ENCODE results near the gene GPR17.
A peak's percentile ranks its signal among the peaks of the same experiment; 100 is the strongest.

The GPR17 gene

DNA sequence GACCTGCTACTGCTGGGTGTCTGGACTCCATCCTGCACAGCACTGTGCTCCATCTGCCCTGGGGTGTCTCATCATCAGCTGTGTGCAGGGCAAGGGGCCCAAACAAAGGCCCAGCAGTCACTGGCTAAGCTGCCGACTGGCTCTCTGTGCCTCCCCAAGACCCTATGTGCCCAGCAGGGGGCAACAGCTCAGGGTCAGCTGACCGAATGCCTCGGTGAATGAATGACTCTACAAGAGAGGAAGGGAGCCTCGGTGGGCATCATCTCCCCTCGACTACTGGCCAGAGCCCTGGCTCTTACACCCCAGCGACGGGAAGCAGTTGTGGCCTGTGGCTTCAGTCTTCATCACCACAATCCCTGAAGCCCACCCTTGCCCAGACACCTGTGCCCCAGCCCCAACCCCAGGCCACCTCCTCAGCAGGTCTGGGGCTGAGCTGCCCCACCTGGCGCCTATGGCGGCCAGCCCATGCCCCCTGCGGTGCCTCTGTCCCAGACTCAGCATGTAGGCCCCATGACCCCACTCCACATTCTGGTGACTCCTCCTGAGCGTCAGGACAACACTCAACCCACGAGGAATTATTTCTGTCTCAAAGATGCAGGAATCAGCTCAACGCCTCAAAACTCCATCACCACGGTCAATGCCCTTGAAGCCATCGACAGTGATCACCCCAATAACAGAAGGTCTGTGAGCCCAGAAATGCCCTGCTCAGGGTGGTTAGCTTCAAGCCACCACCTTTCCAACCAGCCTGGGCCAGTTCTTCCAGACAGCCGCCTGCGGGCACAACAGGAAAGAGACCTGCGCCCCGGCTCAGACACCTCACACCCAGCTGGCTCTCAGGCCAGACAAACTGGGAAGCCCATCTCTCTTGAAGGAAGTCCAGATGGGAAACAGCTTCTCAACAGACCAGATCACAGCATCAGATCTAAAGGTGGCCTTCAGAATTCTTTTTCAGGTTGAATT, 1.6 kb upstream of the GPR17 start:
- H3K4me1 ChIP-seq (ENCODE audit: control insufficient read depth in 1 of 2, insufficient read depth in 1 of 2, low read depth in 1 of 2, low read length in 1 of 2) = peaks cover 25 to 45% of the 10 kb centered on the region in 2 experiments
- no peak overlapping the region for H3K4me3 ChIP-seq (ENCODE audit: low read depth in 1 of 2, low read length in 1 of 2)
- TF ChIP-seq, protein P1, sequence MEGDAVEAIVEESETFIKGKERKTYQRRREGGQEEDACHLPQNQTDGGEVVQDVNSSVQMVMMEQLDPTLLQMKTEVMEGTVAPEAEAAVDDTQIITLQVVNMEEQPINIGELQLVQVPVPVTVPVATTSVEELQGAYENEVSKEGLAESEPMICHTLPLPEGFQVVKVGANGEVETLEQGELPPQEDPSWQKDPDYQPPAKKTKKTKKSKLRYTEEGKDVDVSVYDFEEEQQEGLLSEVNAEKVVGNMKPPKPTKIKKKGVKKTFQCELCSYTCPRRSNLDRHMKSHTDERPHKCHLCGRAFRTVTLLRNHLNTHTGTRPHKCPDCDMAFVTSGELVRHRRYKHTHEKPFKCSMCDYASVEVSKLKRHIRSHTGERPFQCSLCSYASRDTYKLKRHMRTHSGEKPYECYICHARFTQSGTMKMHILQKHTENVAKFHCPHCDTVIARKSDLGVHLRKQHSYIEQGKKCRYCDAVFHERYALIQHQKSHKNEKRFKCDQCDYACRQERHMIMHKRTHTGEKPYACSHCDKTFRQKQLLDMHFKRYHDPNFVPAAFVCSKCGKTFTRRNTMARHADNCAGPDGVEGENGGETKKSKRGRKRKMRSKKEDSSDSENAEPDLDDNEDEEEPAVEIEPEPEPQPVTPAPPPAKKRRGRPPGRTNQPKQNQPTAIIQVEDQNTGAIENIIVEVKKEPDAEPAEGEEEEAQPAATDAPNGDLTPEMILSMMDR (IDR thresholded peaks at IDR 0.05) = no peak
- no peaks in the 10 kb centered on the region for H3K9me3 ChIP-seq
- no peaks in the 10 kb centered on the region for H3K27me3 ChIP-seq
- H3K27ac ChIP-seq = peak overlapping the region; percentile 12
- no peaks in the 10 kb centered on the region for H3K36me3 ChIP-seq

DNA sequence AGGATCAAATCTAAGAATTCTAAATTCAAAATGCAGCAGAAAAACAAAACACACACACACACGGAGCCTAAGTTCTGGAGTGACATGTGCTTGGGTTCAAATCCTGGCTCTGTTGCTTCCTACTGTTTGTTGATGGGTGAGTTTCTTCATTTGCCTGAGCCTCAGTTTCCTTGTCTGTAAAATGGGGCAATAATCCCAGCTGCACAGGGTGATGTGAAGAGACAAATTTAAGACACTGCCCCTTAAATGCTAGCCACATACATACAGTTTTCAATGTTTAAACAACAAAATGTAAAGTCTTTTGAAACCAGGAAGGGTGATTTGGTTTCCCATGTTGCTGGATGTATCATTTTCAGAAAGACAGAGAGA, 943 bp upstream of the GPR17 start:
- Histone ChIP-seq H3K36me3 (no peaks in the 10 kb centered on the region), H3K4me3 (ENCODE audit: low read depth in 1 of 2, low read length in 1 of 2) (no peak overlapping the region), H3K4me1 (ENCODE audit: control insufficient read depth in 1 of 2, insufficient read depth in 1 of 2, low read depth in 1 of 2, low read length in 1 of 2) (peaks cover 23 to 44% of the 10 kb centered on the region in 2 experiments), H3K27ac (peak overlapping the region; percentile 12), H3K9me3 (no peaks in the 10 kb centered on the region), H3K27me3 (no peaks in the 10 kb centered on the region)
- TF ChIP-seq, protein P1 (IDR thresholded peaks at IDR 0.05) = no peak

- Histone ChIP-seq H3K36me3 (no peaks in the 10 kb centered on the region), H3K9me3 (no peaks in the 10 kb centered on the region), H3K4me1 (ENCODE audit: control insufficient read depth in 1 of 2, insufficient read depth in 1 of 2, low read depth in 1 of 2, low read length in 1 of 2) (peaks cover 15 to 32% of the 10 kb centered on the region in 2 experiments), H3K4me3 (ENCODE audit: low read depth in 1 of 2, low read length in 1 of 2) (no peak overlapping the region), H3K27ac (no peak overlapping the region), H3K27me3 (no peaks in the 10 kb centered on the region)
- TF ChIP-seq, protein P1 (IDR thresholded peaks at IDR 0.05) = no peak
Observed at GRCh38 chr2:127646487-127647241, 711 bp downstream of the GPR17 start.

- peaks cover 9 to 26% of the 10 kb centered on the region in 2 experiments for H3K4me1 ChIP-seq (ENCODE audit: control insufficient read depth in 1 of 2, insufficient read depth in 1 of 2, low read depth in 1 of 2, low read length in 1 of 2)
- H3K27ac ChIP-seq = no peak overlapping the region
- H3K9me3 ChIP-seq = no peaks in the 10 kb centered on the region
- H3K27me3 ChIP-seq = no peaks in the 10 kb centered on the region
- H3K4me3 ChIP-seq (ENCODE audit: low read depth in 1 of 2, low read length in 1 of 2) = no peak overlapping the region
- H3K36me3 ChIP-seq = no peaks in the 10 kb centered on the region
- TF ChIP-seq, protein P1 (IDR thresholded peaks at IDR 0.05) = no peak
Observed at GRCh38 chr2:127647242-127648190, 1.6 kb downstream of the GPR17 start.

DNA sequence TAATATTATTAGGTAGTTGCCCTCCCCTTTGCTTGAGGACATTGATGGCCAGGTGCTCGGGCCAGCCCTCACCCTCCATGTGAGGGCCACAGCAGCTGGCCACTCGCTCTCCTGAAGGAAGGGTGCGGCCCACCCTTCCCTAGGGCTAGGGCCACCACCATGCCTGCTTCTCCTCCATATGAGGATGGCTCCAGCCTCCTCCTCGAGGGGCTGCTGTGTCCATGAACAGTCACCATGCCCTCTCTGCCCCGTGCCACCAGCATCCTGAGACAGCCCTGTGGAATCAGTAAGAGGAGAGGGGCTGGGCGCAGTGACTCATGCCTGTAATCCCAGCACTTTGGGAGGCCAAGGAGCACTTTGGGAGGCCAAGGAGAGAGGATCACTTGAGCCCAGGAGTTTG, 2.4 kb downstream of the GPR17 start:
- H3K9me3 ChIP-seq = no peaks in the 10 kb centered on the region
- H3K4me3 ChIP-seq (ENCODE audit: low read depth in 1 of 2, low read length in 1 of 2) = no peak overlapping the region
- H3K27me3 ChIP-seq = no peaks in the 10 kb centered on the region
- no peaks in the 10 kb centered on the region for H3K36me3 ChIP-seq
- H3K27ac ChIP-seq = no peak overlapping the region
- H3K4me1 ChIP-seq (ENCODE audit: control insufficient read depth in 1 of 2, insufficient read depth in 1 of 2, low read depth in 1 of 2, low read length in 1 of 2) = peaks cover 9 to 26% of the 10 kb centered on the region in 2 experiments
- TF ChIP-seq, protein P1 (IDR thresholded peaks at IDR 0.05) = no peak
